Neural crest cell (in vitro differentiated cells): ENCODE data around the gene CABP2. TPM values are rescaled to one million over a fixed set of nuclear protein-coding genes. Genes with fewer than 3 reads are reported as not detected.
"Not testable (repeated sequence)": the region's sequence is repeated elsewhere in the genome, so short reads cannot be mapped to it uniquely, and the experiment has no call there.

Source experiments
- DNase-seq: peaks from one replicate; pipeline ENCODE4 v3.0.0; 2021; ENCODE audit warnings: low read depth, mixed read lengths, low spot score
- H3K27ac Mint-ChIP-seq: one replicate; pipeline ENCODE4 v1.8.0; 2021; ENCODE audit warnings: mild to moderate bottlenecking, mixed read lengths; ENCODE audit not compliant: unreplicated experiment
- H3K27me3 Mint-ChIP-seq: 2 replicates; pipeline ENCODE4 v1.8.0; 2021; ENCODE audit warnings: low read depth, mild to moderate bottlenecking, mixed read lengths
- H3K36me3 Mint-ChIP-seq: 2 replicates; pipeline ENCODE4 v1.8.0; 2021; ENCODE audit warnings: low read depth, mild to moderate bottlenecking, mixed read lengths
- H3K4me1 Mint-ChIP-seq: 2 replicates; pipeline ENCODE4 v1.8.0; 2021; ENCODE audit warnings: mixed read lengths
- H3K4me3 Mint-ChIP-seq: one replicate; pipeline ENCODE4 v1.8.0; 2021; ENCODE audit warnings: mild to moderate bottlenecking, mixed read lengths
- H3K9me3 Mint-ChIP-seq: 2 replicates; pipeline ENCODE4 v1.8.0; 2021; ENCODE audit warnings: mixed read lengths
- total RNA-seq: library from RNA; stranded (reverse); gene quantifications from 2 replicates; pipeline ENCODE4 v1.2.1, GENCODE V29; 2021
- TF ChIP-seq, protein P1 (sequence below): fragments of 200-600 bp; sonication (generic); conservative IDR thresholded peaks from 2 replicates; pipeline ENCODE4 v1.5.0; 2021; ENCODE audit warnings: antibody characterized with exemption, mild to moderate bottlenecking

The CABP2 gene
- total RNA-seq, 1 donor from 2014 or later, result not detected

DNA sequence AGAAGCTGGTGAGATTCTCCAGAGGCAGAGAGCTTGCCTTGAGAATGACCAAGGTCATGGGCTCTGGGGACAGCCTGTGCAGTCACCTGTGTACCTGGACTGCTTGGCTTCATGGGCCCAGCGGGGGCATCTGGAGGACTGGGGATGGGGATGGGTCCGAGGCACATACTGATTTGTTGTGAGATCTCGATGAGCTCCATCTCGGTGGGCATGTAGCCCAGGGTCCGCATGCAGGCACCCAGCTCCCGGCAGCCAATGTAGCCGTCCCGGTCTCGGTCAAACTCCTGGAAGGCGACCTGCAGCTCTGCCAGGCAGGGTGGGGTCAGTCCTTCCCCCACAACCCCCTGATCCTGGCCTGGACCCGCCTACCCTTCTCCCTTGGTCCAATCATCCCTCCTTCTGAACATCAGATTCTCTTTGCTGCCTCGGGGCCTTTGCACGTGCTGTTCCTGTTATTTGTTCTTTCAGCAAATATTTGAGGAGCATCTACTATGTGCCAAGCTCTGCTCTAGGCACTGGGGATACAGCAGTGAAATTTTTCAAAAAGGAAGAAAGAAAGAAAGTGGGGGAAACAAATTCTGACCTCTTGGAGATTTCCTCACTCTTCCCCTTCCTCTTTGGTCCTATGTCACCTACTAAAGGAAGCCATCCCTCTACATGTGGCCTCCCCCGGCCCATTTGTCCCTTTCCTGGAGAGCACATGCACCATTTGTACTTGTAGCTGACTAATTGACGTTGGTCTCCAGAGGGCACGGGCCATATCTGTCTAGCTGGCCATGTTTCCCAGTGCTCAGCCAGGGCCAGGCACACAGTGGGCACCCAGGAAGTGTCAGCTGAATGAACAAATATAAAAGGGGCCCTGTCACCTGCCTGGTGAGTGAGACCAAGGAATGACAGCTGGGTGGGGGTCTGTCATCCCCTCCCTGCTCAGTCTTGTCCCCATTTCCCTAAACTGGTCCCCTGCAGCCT, 2.1 kb downstream of the CABP2 start:
- Mint-ChIP-seq H3K4me1 (peaks cover 9% of the 10 kb centered on the region), H3K27me3 (no peaks in the 10 kb centered on the region), H3K4me3 (no peak overlapping the region), H3K36me3 (no peaks in the 10 kb centered on the region), H3K27ac (no peak overlapping the region), H3K9me3 (no peaks in the 10 kb centered on the region)
- DNase-seq, result no peak
- TF ChIP-seq, protein P1, sequence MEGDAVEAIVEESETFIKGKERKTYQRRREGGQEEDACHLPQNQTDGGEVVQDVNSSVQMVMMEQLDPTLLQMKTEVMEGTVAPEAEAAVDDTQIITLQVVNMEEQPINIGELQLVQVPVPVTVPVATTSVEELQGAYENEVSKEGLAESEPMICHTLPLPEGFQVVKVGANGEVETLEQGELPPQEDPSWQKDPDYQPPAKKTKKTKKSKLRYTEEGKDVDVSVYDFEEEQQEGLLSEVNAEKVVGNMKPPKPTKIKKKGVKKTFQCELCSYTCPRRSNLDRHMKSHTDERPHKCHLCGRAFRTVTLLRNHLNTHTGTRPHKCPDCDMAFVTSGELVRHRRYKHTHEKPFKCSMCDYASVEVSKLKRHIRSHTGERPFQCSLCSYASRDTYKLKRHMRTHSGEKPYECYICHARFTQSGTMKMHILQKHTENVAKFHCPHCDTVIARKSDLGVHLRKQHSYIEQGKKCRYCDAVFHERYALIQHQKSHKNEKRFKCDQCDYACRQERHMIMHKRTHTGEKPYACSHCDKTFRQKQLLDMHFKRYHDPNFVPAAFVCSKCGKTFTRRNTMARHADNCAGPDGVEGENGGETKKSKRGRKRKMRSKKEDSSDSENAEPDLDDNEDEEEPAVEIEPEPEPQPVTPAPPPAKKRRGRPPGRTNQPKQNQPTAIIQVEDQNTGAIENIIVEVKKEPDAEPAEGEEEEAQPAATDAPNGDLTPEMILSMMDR, result no peak

DNA sequence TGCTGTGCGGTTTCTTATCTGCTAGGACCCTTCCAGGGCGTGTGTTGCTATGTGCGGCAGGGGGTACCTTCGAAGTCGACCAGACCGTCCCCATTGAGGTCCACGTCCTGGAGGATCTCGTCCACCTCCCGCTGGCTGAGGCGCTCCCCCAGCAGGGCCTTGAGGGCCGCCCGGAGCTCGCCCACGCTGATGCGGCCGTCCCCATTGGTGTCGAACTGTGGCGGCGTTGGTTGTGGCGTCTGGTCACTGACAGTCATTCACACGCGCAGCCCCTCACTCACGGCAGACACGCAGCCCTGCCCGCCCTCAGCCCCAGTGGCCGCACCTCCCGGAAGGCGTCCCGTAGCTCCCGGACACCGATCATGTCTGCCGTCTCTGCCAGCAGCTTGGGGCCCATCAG, 3.5 kb downstream of the CABP2 start:
- peaks cover 11% of the 10 kb centered on the region for H3K27me3 Mint-ChIP-seq
- no peak overlapping the region for H3K4me3 Mint-ChIP-seq
- H3K4me1 Mint-ChIP-seq, result peaks cover 3% of the 10 kb centered on the region
- H3K9me3 Mint-ChIP-seq, result no peaks in the 10 kb centered on the region
- H3K27ac Mint-ChIP-seq, result no peak overlapping the region
- no peak for DNase-seq
- H3K36me3 Mint-ChIP-seq, result no peaks in the 10 kb centered on the region
- TF ChIP-seq, protein P1, result no peak

DNA sequence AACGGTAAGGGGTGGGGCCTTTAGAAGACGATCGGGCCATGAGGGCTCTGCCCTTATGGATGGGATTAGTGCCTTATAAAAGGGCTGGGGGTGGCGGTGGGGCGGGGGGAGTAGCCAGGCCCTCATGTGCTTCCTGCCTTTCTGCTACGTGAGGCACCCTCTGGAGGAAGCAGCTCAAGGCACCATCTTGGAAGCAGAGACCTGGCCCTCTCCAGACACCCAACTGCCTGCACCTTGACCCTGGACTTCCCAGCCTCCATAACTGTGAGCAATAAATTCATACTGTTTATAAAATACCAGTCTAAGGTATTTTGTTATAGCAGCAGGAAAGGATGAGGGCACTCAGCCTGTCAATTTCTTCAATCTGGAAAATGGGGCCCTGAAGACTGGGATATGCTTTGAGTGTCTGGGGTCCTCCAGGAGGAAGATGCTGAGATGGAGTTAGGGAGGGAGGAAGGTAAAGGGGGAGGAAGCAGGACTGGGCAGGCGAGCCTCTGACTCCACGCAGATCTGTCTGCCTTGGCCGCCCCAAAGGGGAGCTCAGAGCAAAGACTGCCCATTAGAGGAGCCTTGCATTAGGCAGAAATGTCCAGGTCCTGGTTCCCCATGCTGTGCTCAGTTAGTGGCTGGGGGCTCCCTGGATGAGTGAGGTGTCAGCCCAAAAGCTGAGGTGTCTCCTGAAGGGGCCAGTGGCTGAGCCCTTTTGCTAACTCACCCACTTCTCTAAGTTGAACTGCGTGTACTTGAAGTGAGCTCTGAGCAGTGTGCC, 5.3 kb downstream of the CABP2 start:
- Mint-ChIP-seq H3K27ac (no peak overlapping the region), H3K4me1 (no peaks in the 10 kb centered on the region), H3K4me3 (no peak overlapping the region), H3K9me3 (no peaks in the 10 kb centered on the region), H3K27me3 (peaks cover 24% of the 10 kb centered on the region), H3K36me3 (no peaks in the 10 kb centered on the region)
- TF ChIP-seq, protein P1, result no peak
- DNase-seq, result no peak

- TF ChIP-seq, protein P1, result no peak
- H3K27ac Mint-ChIP-seq, result no peak overlapping the region
- H3K36me3 Mint-ChIP-seq, result no peaks in the 10 kb centered on the region
- H3K4me1 Mint-ChIP-seq, result no peaks in the 10 kb centered on the region
- DNase-seq, result no peak
- H3K27me3 Mint-ChIP-seq, result peaks cover 31% of the 10 kb centered on the region
- H3K9me3 Mint-ChIP-seq, result no peaks in the 10 kb centered on the region
- no peak overlapping the region for H3K4me3 Mint-ChIP-seq
Observed at GRCh38 chr11:67516806-67517205, 6.4 kb downstream of the CABP2 start.

GRCh38 chr11:67514116-67514515, 9.1 kb downstream of the CABP2 start:
- DNase-seq, result no peak
- TF ChIP-seq, protein P1, result no peak
- peaks cover 46% of the 10 kb centered on the region for H3K27me3 Mint-ChIP-seq
- H3K9me3 Mint-ChIP-seq, result no peaks in the 10 kb centered on the region
- H3K27ac Mint-ChIP-seq, result no peak overlapping the region
- no peak overlapping the region for H3K4me3 Mint-ChIP-seq
- H3K36me3 Mint-ChIP-seq, result no peaks in the 10 kb centered on the region
- peaks cover 2% of the 10 kb centered on the region for H3K4me1 Mint-ChIP-seq

DNA sequence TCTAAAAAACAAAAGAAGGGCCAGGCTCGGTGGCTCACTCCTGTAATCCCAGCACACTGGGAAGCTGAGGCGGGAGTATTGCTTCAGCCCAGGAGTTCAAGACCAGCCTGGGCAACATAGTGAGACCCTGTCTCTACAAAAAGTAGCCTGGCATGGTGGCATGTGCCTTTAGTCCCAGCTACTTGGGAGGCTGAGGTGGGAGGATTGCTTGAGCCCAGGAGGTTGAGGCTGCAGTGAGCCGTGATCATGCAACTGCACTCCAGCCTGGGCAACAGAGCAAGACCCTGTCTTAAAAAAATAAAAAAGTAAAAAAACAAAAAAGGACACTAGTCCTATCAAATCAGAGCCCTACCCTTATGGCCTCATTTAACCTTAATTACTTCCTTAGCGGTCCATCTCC, 11.7 kb downstream of the CABP2 start:
- not testable (repeated sequence) for H3K9me3 Mint-ChIP-seq

More for the DNA sequence above, 11.7 kb downstream of the CABP2 start:
- peak overlapping the region; percentile 50 for H3K4me3 Mint-ChIP-seq
- H3K36me3 Mint-ChIP-seq, DNase-seq, H3K27ac Mint-ChIP-seq: not testable (repeated sequence)
- peaks cover 50% of the 10 kb centered on the region for H3K27me3 Mint-ChIP-seq
- H3K4me1 Mint-ChIP-seq, result peaks cover 17% of the 10 kb centered on the region
